HEK293T (cell line): Measurements from ENCODE around the gene RGS7.

Experiments used
- FOXA1 ChIP-seq: fragments of 450-650 bp; IDR thresholded peaks from 2 replicates; pipeline ENCODE4 v1.6.1; 2016; ENCODE audit warnings: mild to moderate bottlenecking
- SP1 ChIP-seq: fragments of 450-650 bp; IDR thresholded peaks from 2 replicates; pipeline ENCODE4 v1.6.1; 2017

DNA sequence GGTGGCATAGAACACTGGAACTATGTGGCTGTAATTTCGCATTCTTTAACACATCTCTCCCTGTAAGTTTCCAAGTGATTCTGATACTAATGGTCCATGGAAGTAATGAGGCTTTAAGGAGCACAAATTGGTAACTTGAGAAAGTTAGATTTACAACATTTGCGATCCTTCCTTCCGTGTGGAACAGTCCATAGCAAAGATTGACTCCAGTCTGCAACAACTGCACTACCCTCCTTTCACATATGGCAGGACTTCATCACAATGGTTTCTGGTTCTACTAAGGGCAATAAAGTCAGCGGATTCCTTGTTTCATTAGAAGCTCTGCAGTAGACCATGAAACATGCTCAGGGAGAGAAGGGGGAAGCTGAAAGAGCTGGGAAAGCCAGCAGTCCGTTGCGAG is 261.2 kb downstream of the RGS7 start:
- no peak for TF ChIP-seq SP1
- TF ChIP-seq FOXA1, result no peak
